H9 (cell line): ENCODE results near the gene HBZ. TPM values are rescaled to one million over a fixed set of nuclear protein-coding genes. Genes with fewer than 3 reads are reported as not detected.

Experiments
- DNase-seq: peaks from one replicate; pipeline ENCODE4 v3.0.0-alpha.2; 2017
- H2AFZ ChIP-seq: one replicate; pipeline ENCODE4 v1.6.1; 2013; ENCODE audit warnings: mild to moderate bottlenecking, low read length, control low read depth, moderate library complexity
- H2AK5ac ChIP-seq: 2 replicates; pipeline ENCODE4 v1.6.1; 2013; ENCODE audit warnings: low read length, control low read depth, mixed read lengths; ENCODE audit not compliant: insufficient read length
- H2BK120ac ChIP-seq: one replicate; pipeline ENCODE4 v1.6.1; 2013; ENCODE audit warnings: low read depth, mild to moderate bottlenecking, low read length, control low read depth, inconsistent platforms; ENCODE audit not compliant: poor library complexity, severe bottlenecking
- H2BK12ac ChIP-seq: 2 replicates; pipeline ENCODE4 v1.6.1; 2013; ENCODE audit warnings: low read length, control low read depth, mixed read lengths, low read depth; ENCODE audit not compliant: insufficient read length
- H2BK15ac ChIP-seq: 2 replicates; pipeline ENCODE4 v1.6.1; 2013; ENCODE audit warnings: low read depth, low read length, control low read depth
- H2BK20ac ChIP-seq: one replicate; pipeline ENCODE4 v1.6.1; 2013; ENCODE audit warnings: low read depth, mild to moderate bottlenecking, low read length, control low read depth, inconsistent platforms; ENCODE audit not compliant: poor library complexity, severe bottlenecking
- H2BK5ac ChIP-seq: 2 replicates; pipeline ENCODE4 v1.6.1; 2013; ENCODE audit warnings: low read length, control low read depth, mixed read lengths; ENCODE audit not compliant: insufficient read length
- H3K14ac ChIP-seq: 2 replicates; pipeline ENCODE4 v1.6.1; 2013; ENCODE audit warnings: low read length, control low read depth; ENCODE audit not compliant: insufficient read depth
- H3K18ac ChIP-seq: 2 replicates; pipeline ENCODE4 v1.6.1; 2013; ENCODE audit warnings: low read depth, mild to moderate bottlenecking, mixed read lengths, low read length, control low read depth; ENCODE audit not compliant: insufficient read length
- H3K23ac ChIP-seq: 2 replicates; pipeline ENCODE4 v1.6.1; 2013; ENCODE audit warnings: low read length, control low read depth, mixed read lengths, low read depth; ENCODE audit not compliant: insufficient read length
- H3K23me2 ChIP-seq: 2 replicates; pipeline ENCODE4 v1.6.1; 2013; ENCODE audit warnings: low read depth, mild to moderate bottlenecking, mixed read lengths, low read length, control low read depth; ENCODE audit not compliant: insufficient read length, poor library complexity, severe bottlenecking
- H3K27ac ChIP-seq: 2 replicates; pipeline ENCODE4 v1.5.1; 2013; ENCODE audit warnings: low read length, control low read depth, mixed read lengths, low read depth; ENCODE audit not compliant: insufficient read length
- H3K27me3 ChIP-seq: 2 replicates; pipeline ENCODE4 v1.6.1; 2013; ENCODE audit warnings: low read length, control low read depth, inconsistent platforms; ENCODE audit not compliant: insufficient read depth
- H3K4ac ChIP-seq: 2 replicates; pipeline ENCODE4 v1.6.1; 2013; ENCODE audit warnings: low read depth, mild to moderate bottlenecking, control low read depth, inconsistent platforms, low read length, moderate library complexity
- H3K4me1 ChIP-seq: 2 replicates; pipeline ENCODE4 v1.6.1; 2013; ENCODE audit warnings: low read length, control low read depth, inconsistent platforms; ENCODE audit not compliant: insufficient read depth
- H3K4me2 ChIP-seq: 2 replicates; pipeline ENCODE4 v1.6.1; 2013; ENCODE audit warnings: low read length, control low read depth, mixed read lengths; ENCODE audit not compliant: insufficient read length, insufficient read depth
- H3K56ac ChIP-seq: 2 replicates; pipeline ENCODE4 v1.6.1; 2013; ENCODE audit warnings: low read depth, mild to moderate bottlenecking, mixed read lengths, low read length, control low read depth; ENCODE audit not compliant: insufficient read length
- H3K79me1 ChIP-seq: 2 replicates; pipeline ENCODE4 v1.6.1; 2013; ENCODE audit warnings: low read depth, mild to moderate bottlenecking, moderate library complexity, low read length, control low read depth, inconsistent platforms; ENCODE audit not compliant: insufficient read depth, poor library complexity, severe bottlenecking
- H3K79me2 ChIP-seq: 2 replicates; pipeline ENCODE4 v1.6.1; 2013; ENCODE audit warnings: low read length, control low read depth, inconsistent platforms; ENCODE audit not compliant: insufficient read depth
- H3K9ac ChIP-seq: 2 replicates; pipeline ENCODE4 v1.6.1; 2013; ENCODE audit warnings: low read length, control low read depth, mixed read lengths; ENCODE audit not compliant: insufficient read length; ENCODE audit errors: extremely low read depth
- H3K9me3 ChIP-seq: one replicate; pipeline ENCODE4 v1.6.1; 2013; ENCODE audit warnings: low read depth, low read length, inconsistent platforms; ENCODE audit not compliant: control insufficient read depth
- H3T11ph ChIP-seq: one replicate; pipeline ENCODE4 v1.6.1; 2013; ENCODE audit warnings: mild to moderate bottlenecking, low read length, control low read depth, inconsistent platforms
- H4K20me1 ChIP-seq: one replicate; pipeline ENCODE4 v1.6.1; 2013; ENCODE audit not compliant: control insufficient read depth, insufficient read length, insufficient read depth
- H4K5ac ChIP-seq: 2 replicates; pipeline ENCODE4 v1.6.1; 2013; ENCODE audit warnings: low read depth, mild to moderate bottlenecking, mixed read lengths, low read length, control low read depth; ENCODE audit not compliant: insufficient read length
- H4K8ac ChIP-seq: replicated peaks from 2 replicates; pipeline ENCODE4 v1.6.1; 2013; ENCODE audit warnings: low read length, control low read depth, mixed read lengths, low read depth; ENCODE audit not compliant: insufficient read length
- H4K91ac ChIP-seq: 2 replicates; pipeline ENCODE4 v1.6.1; 2013; ENCODE audit warnings: low read depth, mild to moderate bottlenecking, moderate library complexity, mixed read lengths, low read length, control low read depth; ENCODE audit not compliant: insufficient read length
- H3K27ac Mint-ChIP-seq, 3 experiments: 2 replicates in 2 of 3; 3 replicates in 1 of 3; pipeline ENCODE4 v1.8.0; 2020 to 2021; ENCODE audit warnings: mixed read lengths in 3 of 3, mild to moderate bottlenecking in 1 of 3, moderate library complexity in 1 of 3
- H3K27me3 Mint-ChIP-seq: 2 replicates; pipeline ENCODE4 v1.8.0; 2021; ENCODE audit warnings: low read depth, mild to moderate bottlenecking, moderate library complexity, mixed read lengths
- H3K36me3 Mint-ChIP-seq, 3 experiments: 2 replicates in 2 of 3; 3 replicates in 1 of 3; pipeline ENCODE4 v1.8.0; 2020 to 2021; ENCODE audit warnings: low read depth in 3 of 3, mixed read lengths in 3 of 3; ENCODE audit not compliant: insufficient read depth in 1 of 3
- H3K4me1 Mint-ChIP-seq, 2 experiments: 2 replicates each; pipeline ENCODE4 v1.8.0; 2020; ENCODE audit warnings: mixed read lengths in 2 of 2
- H3K4me3 Mint-ChIP-seq, 2 experiments: 2 replicates in 1 of 2; 3 replicates in 1 of 2; pipeline ENCODE4 v1.8.0; 2020 to 2021; ENCODE audit warnings: mild to moderate bottlenecking in 2 of 2, mixed read lengths in 2 of 2, moderate library complexity in 1 of 2
- H3K9me3 Mint-ChIP-seq, 2 experiments: 2 replicates in 1 of 2; 3 replicates in 1 of 2; pipeline ENCODE4 v1.8.0; 2020; ENCODE audit warnings: mild to moderate bottlenecking in 2 of 2, mixed read lengths in 2 of 2, moderate library complexity in 1 of 2
- WGBS: extraction: QIAGEN DNeasy Blood & Tissue Kit; methylation state at CpG from one replicate; pipeline ENCODE4 v1.1.7; 2013; ENCODE audit warnings: missing lambda C conversion rate, low lambda C conversion rate, mixed read lengths; ENCODE audit not compliant: insufficient read length; ENCODE audit errors: extremely low coverage; 5-methylcytosine and 5-hydroxymethylcytosine counted together
- total RNA-seq: library from RNA; stranded (reverse); gene quantifications from 2 replicates; pipeline ENCODE4 v1.2.1, GENCODE V29; 2021
- TF ChIP-seq, protein P1 (sequence below): fragments of 200-600 bp; sonication (generic); conservative IDR thresholded peaks from 3 replicates; pipeline ENCODE4 v1.8.0; 2021; ENCODE audit warnings: antibody characterized with exemption, mild to moderate bottlenecking

HBZ gene
- total RNA-seq, 1 experiment from 2014 or later: not detected

DNA sequence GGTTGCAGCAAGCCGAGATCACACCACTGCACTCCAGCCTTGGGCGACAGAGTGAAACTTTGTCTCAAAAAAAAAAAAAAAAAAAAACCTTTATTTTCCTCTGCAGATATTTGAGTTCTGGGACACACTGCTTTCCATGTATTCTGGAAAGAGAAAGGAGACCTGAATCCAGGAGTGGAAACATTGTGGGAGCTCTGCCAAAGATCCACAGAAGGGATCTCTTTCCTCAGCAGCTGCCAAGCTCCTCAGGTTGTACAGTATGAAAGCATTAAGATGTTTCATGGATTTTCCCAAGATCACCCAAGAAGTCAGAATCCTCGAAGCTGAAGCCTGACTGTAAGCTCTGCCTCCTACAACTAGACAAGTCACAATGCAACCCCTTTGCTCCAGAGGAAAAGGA is 27.4 kb upstream of the HBZ start:
- no peak overlapping the region for H2AFZ ChIP-seq
- no peak for DNase-seq
- H2AK5ac ChIP-seq: no peak overlapping the region
- H3K4ac ChIP-seq: no peak overlapping the region
- no peaks in the 10 kb centered on the region for H3K79me2 ChIP-seq
- H3K9me3 ChIP-seq: no peaks in the 10 kb centered on the region
- H3K56ac ChIP-seq: no peak overlapping the region
- no peak overlapping the region for H2BK5ac ChIP-seq
- Mint-ChIP-seq H3K27ac (peak overlapping the region in 1 of 3 experiments; percentile 83; a peak in 1 of 7 replicates), H3K9me3 (no peaks in the 10 kb centered on the region), H3K36me3 (peaks cover 0 to 4% (median 2%) of the 10 kb centered on the region in 3 experiments; a peak in 1 of 7 replicates), H3K27me3 (no peaks in the 10 kb centered on the region), H3K4me3 (no peak overlapping the region), H3K4me1 (no peaks in the 10 kb centered on the region)
- TF ChIP-seq, protein P1, sequence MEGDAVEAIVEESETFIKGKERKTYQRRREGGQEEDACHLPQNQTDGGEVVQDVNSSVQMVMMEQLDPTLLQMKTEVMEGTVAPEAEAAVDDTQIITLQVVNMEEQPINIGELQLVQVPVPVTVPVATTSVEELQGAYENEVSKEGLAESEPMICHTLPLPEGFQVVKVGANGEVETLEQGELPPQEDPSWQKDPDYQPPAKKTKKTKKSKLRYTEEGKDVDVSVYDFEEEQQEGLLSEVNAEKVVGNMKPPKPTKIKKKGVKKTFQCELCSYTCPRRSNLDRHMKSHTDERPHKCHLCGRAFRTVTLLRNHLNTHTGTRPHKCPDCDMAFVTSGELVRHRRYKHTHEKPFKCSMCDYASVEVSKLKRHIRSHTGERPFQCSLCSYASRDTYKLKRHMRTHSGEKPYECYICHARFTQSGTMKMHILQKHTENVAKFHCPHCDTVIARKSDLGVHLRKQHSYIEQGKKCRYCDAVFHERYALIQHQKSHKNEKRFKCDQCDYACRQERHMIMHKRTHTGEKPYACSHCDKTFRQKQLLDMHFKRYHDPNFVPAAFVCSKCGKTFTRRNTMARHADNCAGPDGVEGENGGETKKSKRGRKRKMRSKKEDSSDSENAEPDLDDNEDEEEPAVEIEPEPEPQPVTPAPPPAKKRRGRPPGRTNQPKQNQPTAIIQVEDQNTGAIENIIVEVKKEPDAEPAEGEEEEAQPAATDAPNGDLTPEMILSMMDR: no peak
- no peak overlapping the region for H4K8ac ChIP-seq
- no peak overlapping the region for H3K23ac ChIP-seq
- no peak overlapping the region for H2BK120ac ChIP-seq
- no peak overlapping the region for H3K27ac ChIP-seq
- H3T11ph ChIP-seq: no peak overlapping the region
- H2BK12ac ChIP-seq: no peak overlapping the region
- no peak overlapping the region for H4K91ac ChIP-seq
- H3K79me1 ChIP-seq: peaks cover under 1% of the 10 kb centered on the region
- no peaks in the 10 kb centered on the region for H4K20me1 ChIP-seq
- H3K9ac ChIP-seq: no peak overlapping the region
- no peak overlapping the region for H2BK15ac ChIP-seq
- no peaks in the 10 kb centered on the region for H3K27me3 ChIP-seq
- WGBS: no CpG with 5 or more reads among the region's 3 CpGs
- no peak overlapping the region for H2BK20ac ChIP-seq
- no peaks in the 10 kb centered on the region for H3K23me2 ChIP-seq
- H3K4me1 ChIP-seq: no peaks in the 10 kb centered on the region
- H3K18ac ChIP-seq: no peak overlapping the region
- no peak overlapping the region for H4K5ac ChIP-seq
- no peak overlapping the region for H3K14ac ChIP-seq
- H3K4me2 ChIP-seq: no peak overlapping the region
